ENCODE results near the gene USP44.

The USP44 gene

GRCh38 chr12:95553197-95553943 lies 2.1 kb upstream of the USP44 start:
- no peaks in the 10 kb centered on the region for H4K20me1 ChIP-seq (ENCODE audit: low read depth, low read length)
- H3K36me3 ChIP-seq (ENCODE audit: low read length), result no peaks in the 10 kb centered on the region
- TF ChIP-seq CTCF (IDR thresholded peaks at IDR 0.05; ENCODE audit: insufficient read depth, low read length, poor library complexity, severe bottlenecking) (no peak), EZH2phosphoT487 (conservative IDR thresholded peaks at IDR 0.05; ENCODE audit: low read length) (no peak)
- H3K4me2 ChIP-seq (ENCODE audit: low read depth, low read length, poor library complexity, severe bottlenecking), result no peak overlapping the region
- H3K4me3 ChIP-seq (ENCODE audit: insufficient read depth, low read length, poor library complexity, severe bottlenecking), result no peak overlapping the region
- no peaks in the 10 kb centered on the region for H3K27me3 ChIP-seq (ENCODE audit: low read length)
- no peaks in the 10 kb centered on the region for H3K79me2 ChIP-seq (ENCODE audit: insufficient read depth, low read length)
- H3F3A ChIP-seq (ENCODE audit: insufficient read depth), result no peaks in the 10 kb centered on the region
- H3K9me3 ChIP-seq (ENCODE audit: insufficient read depth, low read length), result no peaks in the 10 kb centered on the region
- H3K27ac ChIP-seq (ENCODE audit: low read depth, low read length), result no peak overlapping the region
- no peaks in the 10 kb centered on the region for H3K9me2 ChIP-seq (replicated peaks; ENCODE audit: insufficient read depth, low read length)
- no peak overlapping the region for H2AFZ ChIP-seq (ENCODE audit: low read depth, low read length, severe bottlenecking)
- H3K9ac ChIP-seq (ENCODE audit: low read length), result no peak overlapping the region

GRCh38 chr12:95551913-95552516 lies 739 bp upstream of the USP44 start:
- Histone ChIP-seq H3F3A (ENCODE audit: insufficient read depth) (no peaks in the 10 kb centered on the region), H3K4me3 (ENCODE audit: insufficient read depth, low read length, poor library complexity, severe bottlenecking) (no peak overlapping the region), H4K20me1 (ENCODE audit: low read depth, low read length) (no peaks in the 10 kb centered on the region), H3K79me2 (ENCODE audit: insufficient read depth, low read length) (no peaks in the 10 kb centered on the region), H3K9me2 (replicated peaks; ENCODE audit: insufficient read depth, low read length) (no peaks in the 10 kb centered on the region), H3K36me3 (ENCODE audit: low read length) (no peaks in the 10 kb centered on the region), H3K9ac (ENCODE audit: low read length) (no peak overlapping the region), H3K9me3 (ENCODE audit: insufficient read depth, low read length) (no peaks in the 10 kb centered on the region), H3K4me2 (ENCODE audit: low read depth, low read length, poor library complexity, severe bottlenecking) (no peak overlapping the region), H3K27ac (ENCODE audit: low read depth, low read length) (no peak overlapping the region), H2AFZ (ENCODE audit: low read depth, low read length, severe bottlenecking) (no peak overlapping the region), H3K27me3 (ENCODE audit: low read length) (no peaks in the 10 kb centered on the region)
- TF ChIP-seq EZH2phosphoT487 (conservative IDR thresholded peaks at IDR 0.05; ENCODE audit: low read length) (no peak), CTCF (IDR thresholded peaks at IDR 0.05; ENCODE audit: insufficient read depth, low read length, poor library complexity, severe bottlenecking) (no peak)

- Histone ChIP-seq H3K27me3 (ENCODE audit: low read length) (no peaks in the 10 kb centered on the region), H3K27ac (ENCODE audit: low read depth, low read length) (no peak overlapping the region), H2AFZ (ENCODE audit: low read depth, low read length, severe bottlenecking) (no peak overlapping the region), H4K20me1 (ENCODE audit: low read depth, low read length) (no peaks in the 10 kb centered on the region), H3K9me3 (ENCODE audit: insufficient read depth, low read length) (no peaks in the 10 kb centered on the region), H3K9me2 (replicated peaks; ENCODE audit: insufficient read depth, low read length) (no peaks in the 10 kb centered on the region), H3K36me3 (ENCODE audit: low read length) (no peaks in the 10 kb centered on the region), H3K79me2 (ENCODE audit: insufficient read depth, low read length) (no peaks in the 10 kb centered on the region), H3F3A (ENCODE audit: insufficient read depth) (no peaks in the 10 kb centered on the region), H3K4me2 (ENCODE audit: low read depth, low read length, poor library complexity, severe bottlenecking) (no peak overlapping the region), H3K9ac (ENCODE audit: low read length) (no peak overlapping the region), H3K4me3 (ENCODE audit: insufficient read depth, low read length, poor library complexity, severe bottlenecking) (no peak overlapping the region)
- TF ChIP-seq EZH2phosphoT487 (conservative IDR thresholded peaks at IDR 0.05; ENCODE audit: low read length) (no peak), CTCF (IDR thresholded peaks at IDR 0.05; ENCODE audit: insufficient read depth, low read length, poor library complexity, severe bottlenecking) (no peak)
Measured at GRCh38 chr12:95549392-95550084, 1.7 kb downstream of the USP44 start.

Data from SU-DHL-6 (cell line).